Esophagus squamous epithelium (tissue), 5 donors: ENCODE measurements around the gene DMAC2. TPM values are rescaled to one million over a fixed set of nuclear protein-coding genes. Genes with fewer than 3 reads are reported as not detected.

Experiments
- DNase-seq: peaks from one replicate; lab custom pipeline; 2025; lab: John Stamatoyannopoulos, UW
- H3K27ac ChIP-seq, 4 donors: fragments of 200-600 bp; sonication (generic); one replicate each; pipeline ENCODE4 v1.5.1; 2016 to 2019; ENCODE audit warnings: mild to moderate bottlenecking in 1 of 4
- H3K27me3 ChIP-seq, 4 donors: fragments of 200-600 bp; sonication (generic); 1 replicate in 3 of 4; 2 replicates in 1 of 4; pipeline versions ENCODE4 v1.5.1 to v1.6.0; 2017 to 2021; ENCODE audit warnings: antibody characterized with exemption in 1 of 4
- H3K36me3 ChIP-seq, 3 donors: fragments of 200-600 bp; sonication (generic); one replicate each; pipeline ENCODE4 v1.5.1; 2016 to 2019
- H3K4me1 ChIP-seq, 3 donors: fragments of 200-600 bp; sonication (generic); one replicate each; pipeline ENCODE4 v1.5.1; 2017 to 2019
- H3K4me3 ChIP-seq, 4 donors: fragments of 200-600 bp; sonication (generic); 1 replicate in 3 of 4; 2 replicates in 1 of 4; pipeline ENCODE4 v1.5.1; 2016 to 2019; ENCODE audit warnings: mild to moderate bottlenecking in 2 of 4, moderate library complexity in 1 of 4
- H3K9me3 ChIP-seq, 3 donors: fragments of 200-600 bp; sonication (generic); one replicate each; pipeline ENCODE4 v1.5.1; 2016 to 2019
- CTCF ChIP-seq, 6 experiments: fragments of 450-650 bp in 4 of 6; fragments of 200-600 bp in 2 of 6; sonication (generic) in 2 of 6; IDR thresholded peaks; one replicate each; pipeline ENCODE4 v1.5.1; 2016 to 2019; ENCODE audit warnings: antibody characterized with exemption in 6 of 6, mild to moderate bottlenecking in 4 of 6, moderate library complexity in 4 of 6
- POLR2A ChIP-seq, 4 donors: fragments of 450-650 bp; IDR thresholded peaks; one replicate each; pipeline ENCODE4 v1.6.1; 2017; ENCODE audit warnings: antibody characterized with exemption in 4 of 4, mild to moderate bottlenecking in 4 of 4, moderate library complexity in 3 of 4
- WGBS, 2 donors: methylation state at CpG; one replicate each; pipeline ENCODE4 v1.1.5; 2018; 5-methylcytosine and 5-hydroxymethylcytosine counted together
- intact Hi-C: fragments of 100-400 bp; cut with DNase I; formaldehyde crosslinking; loops from one replicate; pipeline ENCODE4 v1.15.0; 2022
- total RNA-seq, 4 donors: library from RNA; depleted of rRNA; stranded (reverse); fragments of >200 nt; gene quantifications; one replicate each; pipeline ENCODE4 v1.1.0, GENCODE V29; 2016
- donor health status: DM: yes; HTN: yes; CAD: no.

Gene DMAC2
- total RNA-seq, 4 donors from 2014 or later: 25.1 to 41.4 (median 35.7) TPM

DNA sequence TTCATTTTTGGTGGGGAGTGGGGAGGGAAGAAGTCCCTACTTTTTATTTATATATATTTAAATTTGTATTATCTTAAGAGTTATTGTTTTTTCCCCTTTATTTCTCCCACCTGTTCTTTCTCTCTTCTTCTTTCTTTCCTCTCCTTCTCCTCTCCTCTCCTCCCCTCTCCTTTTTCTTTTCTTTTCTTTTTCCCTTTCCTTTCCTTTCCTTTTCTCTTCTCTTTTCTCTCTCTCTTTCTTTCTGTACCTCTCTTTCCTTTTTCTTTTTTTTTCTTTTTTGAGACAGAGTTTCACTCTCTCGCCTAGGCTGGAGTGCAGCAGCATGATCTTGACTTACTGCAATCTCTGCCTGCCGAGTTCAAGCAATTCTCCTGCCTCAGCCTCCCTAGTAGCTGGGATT lies 40.2 kb downstream of the DMAC2 start:
- intact Hi-C loops: no loop called here
- H3K27me3 ChIP-seq: no peaks in the 10 kb centered on the region
- peak overlapping the region in 2 of 4 donors; percentile 96 to 100 for H3K27ac ChIP-seq
- H3K9me3 ChIP-seq: no peaks in the 10 kb centered on the region
- 85 to 93% methylated on average over 2 of the region's 2 CpGs for whole genome bisulfite sequencing, 2 donors
- H3K36me3 ChIP-seq: peaks cover 0 to 35% (median 0%) of the 10 kb centered on the region in 3 donors
- DNase-seq: no peak
- TF ChIP-seq POLR2A (IDR thresholded peaks at IDR 0.05) (no peak), CTCF (IDR thresholded peaks at IDR 0.05) (no peak)
- H3K4me1 ChIP-seq: peaks cover 18 to 86% (median 37%) of the 10 kb centered on the region in 3 donors
- peak overlapping the region in 2 of 4 donors; percentile 83 to 100 for H3K4me3 ChIP-seq

GRCh38 chr19:41399091-41399490 lies 40.6 kb downstream of the DMAC2 start:
- Histone ChIP-seq H3K4me3 (peak overlapping the region; percentile 83 to 100 (median 86)), H3K27ac (peak overlapping the region in 3 of 4 donors; percentile 96 to 100 (median 96)), H3K4me1 (peaks cover 18 to 82% (median 37%) of the 10 kb centered on the region in 3 donors), H3K27me3 (no peaks in the 10 kb centered on the region), H3K9me3 (no peaks in the 10 kb centered on the region), H3K36me3 (peaks cover 0 to 35% (median 0%) of the 10 kb centered on the region in 3 donors)
- WGBS, 2 donors: 75 to 88% methylated on average over 3 of the region's 3 CpGs
- intact Hi-C loops: no loop called here
- no peak for TF ChIP-seq POLR2A (IDR thresholded peaks at IDR 0.05)
- no peak for TF ChIP-seq CTCF (IDR thresholded peaks at IDR 0.05)
- DNase-seq: no peak

- no peak for DNase-seq
- no peak for TF ChIP-seq CTCF (IDR thresholded peaks at IDR 0.05)
- TF ChIP-seq POLR2A (IDR thresholded peaks at IDR 0.05): no peak
- intact Hi-C loops: no loop called here
- Histone ChIP-seq H3K4me1 (peaks cover 18 to 77% (median 33%) of the 10 kb centered on the region in 3 donors), H3K4me3 (peak overlapping the region; percentile 83 to 100 (median 86)), H3K36me3 (peaks cover 0 to 37% (median 0%) of the 10 kb centered on the region in 3 donors), H3K27ac (peak overlapping the region in 3 of 4 donors; percentile 96 to 100 (median 96)), H3K27me3 (no peaks in the 10 kb centered on the region), H3K9me3 (no peaks in the 10 kb centered on the region)
- 44 to 53% methylated on average over 3 of the region's 3 CpGs for WGBS, 2 donors
Observed at GRCh38 chr19:41398598-41398997, 41.1 kb downstream of the DMAC2 start.

DNA sequence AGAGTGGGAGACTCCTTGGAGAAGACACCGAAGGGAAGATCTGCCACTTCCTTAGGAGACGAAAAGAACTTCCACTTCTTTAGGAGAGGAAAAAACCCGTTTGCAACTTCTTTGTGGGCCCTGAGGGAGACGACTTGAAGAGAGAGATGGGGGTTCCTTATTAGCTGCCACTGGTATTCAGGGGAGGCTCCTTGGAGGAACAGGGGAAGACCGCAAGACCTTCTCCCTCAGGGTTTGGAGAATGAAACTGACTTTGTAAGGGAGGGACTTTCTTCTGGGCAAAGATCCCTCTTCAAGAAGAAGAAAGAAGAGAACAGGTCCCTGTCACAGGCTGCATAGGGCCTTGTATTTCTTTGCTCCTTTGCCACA lies 41.7 kb downstream of the DMAC2 start:
- intact Hi-C loops: no loop called here
- peak overlapping the region; percentile 83 to 100 (median 86) for H3K4me3 ChIP-seq
- no peaks in the 10 kb centered on the region for H3K27me3 ChIP-seq

More for the DNA sequence above, 41.7 kb downstream of the DMAC2 start:
- DNase-seq: no peak
- H3K4me1 ChIP-seq: peaks cover 18 to 71% (median 27%) of the 10 kb centered on the region in 3 donors
- TF ChIP-seq POLR2A (IDR thresholded peaks at IDR 0.05) (no peak), CTCF (IDR thresholded peaks at IDR 0.05) (no peak)
- H3K36me3 ChIP-seq: peaks cover 0 to 37% (median 0%) of the 10 kb centered on the region in 3 donors
- H3K9me3 ChIP-seq: no peaks in the 10 kb centered on the region
- H3K27ac ChIP-seq: peak overlapping the region; percentile 89 to 100 (median 96)
- WGBS, 2 donors: 0% methylated on average over 5 of the region's 5 CpGs
